Muscle layer of colon (tissue), 2 donors: ENCODE measurements around the gene MSI2.

ENCODE experiments used
- H3K27ac ChIP-seq: one replicate; pipeline ENCODE4 v1.7.0; 2013; ENCODE audit warnings: low read depth, mild to moderate bottlenecking, low read length, moderate library complexity
- H3K27me3 ChIP-seq, 2 donors: one replicate each; pipeline ENCODE4 v1.7.0; 2013; ENCODE audit warnings: low read length in 2 of 2, mild to moderate bottlenecking in 2 of 2; ENCODE audit not compliant: insufficient read depth in 2 of 2, control insufficient read depth in 1 of 2
- H3K36me3 ChIP-seq: one replicate; pipeline ENCODE4 v1.7.0; 2013; ENCODE audit warnings: mild to moderate bottlenecking, low read length; ENCODE audit not compliant: insufficient read depth
- H3K4me1 ChIP-seq: one replicate; pipeline ENCODE4 v1.7.0; 2013; ENCODE audit warnings: mild to moderate bottlenecking, low read length; ENCODE audit not compliant: insufficient read depth
- H3K4me3 ChIP-seq, 2 donors: one replicate each; pipeline ENCODE4 v1.7.0; 2013; ENCODE audit warnings: low read length in 2 of 2, low read depth in 1 of 2, mild to moderate bottlenecking in 1 of 2, moderate library complexity in 1 of 2
- H3K9ac ChIP-seq: one replicate; pipeline ENCODE4 v1.7.0; 2013; ENCODE audit warnings: low read length
- H3K9me3 ChIP-seq: one replicate; pipeline ENCODE4 v1.7.0; 2013; ENCODE audit warnings: mild to moderate bottlenecking, low read length
- donor health status: abdominal sarcoma.
- donor health status: Adenocarcinoma of cecum.

MSI2 gene

GRCh38 chr17:57572600-57572999 lies 316.3 kb downstream of the MSI2 start:
- H3K9ac ChIP-seq = no peak overlapping the region
- no peak overlapping the region for H3K27ac ChIP-seq

GRCh38 chr17:57574040-57574513 lies 317.8 kb downstream of the MSI2 start:
- Histone ChIP-seq H3K27ac (no peak overlapping the region), H3K4me3 (no peak overlapping the region), H3K4me1 (peaks cover 12% of the 10 kb centered on the region), H3K27me3 (no peaks in the 10 kb centered on the region), H3K36me3 (no peaks in the 10 kb centered on the region), H3K9me3 (no peaks in the 10 kb centered on the region), H3K9ac (no peak overlapping the region)

More at GRCh38 chr17:57572600-57572999, 316.3 kb downstream of the MSI2 start:
- H3K4me3 ChIP-seq = no peak overlapping the region
- peaks cover 12% of the 10 kb centered on the region for H3K4me1 ChIP-seq
- H3K27me3 ChIP-seq = no peaks in the 10 kb centered on the region
- H3K9me3 ChIP-seq = no peaks in the 10 kb centered on the region
- no peaks in the 10 kb centered on the region for H3K36me3 ChIP-seq

- H3K27ac ChIP-seq = no peak overlapping the region
- H3K9me3 ChIP-seq = no peaks in the 10 kb centered on the region
- H3K36me3 ChIP-seq = no peaks in the 10 kb centered on the region
- H3K4me3 ChIP-seq = no peak overlapping the region
- H3K4me1 ChIP-seq = no peaks in the 10 kb centered on the region
- H3K27me3 ChIP-seq = no peaks in the 10 kb centered on the region
- no peak overlapping the region for H3K9ac ChIP-seq
These were observed 320.4 kb downstream of the MSI2 start for GRCh38 chr17:57576744-57577143.

- no peaks in the 10 kb centered on the region for H3K36me3 ChIP-seq
- no peak overlapping the region for H3K27ac ChIP-seq
- H3K27me3 ChIP-seq = no peaks in the 10 kb centered on the region
- no peak overlapping the region for H3K4me3 ChIP-seq
- no peaks in the 10 kb centered on the region for H3K9me3 ChIP-seq
- no peaks in the 10 kb centered on the region for H3K4me1 ChIP-seq
- H3K9ac ChIP-seq = no peak overlapping the region
These were observed 321.7 kb downstream of the MSI2 start for GRCh38 chr17:57577751-57578607.

- no peaks in the 10 kb centered on the region for H3K36me3 ChIP-seq
- H3K27me3 ChIP-seq = no peaks in the 10 kb centered on the region
- H3K4me3 ChIP-seq = no peak overlapping the region
- no peaks in the 10 kb centered on the region for H3K9me3 ChIP-seq
- H3K4me1 ChIP-seq = no peaks in the 10 kb centered on the region
- H3K27ac ChIP-seq = no peak overlapping the region
- no peak overlapping the region for H3K9ac ChIP-seq
These were observed 322.4 kb downstream of the MSI2 start for GRCh38 chr17:57578608-57579225.

- Histone ChIP-seq H3K4me1 (no peaks in the 10 kb centered on the region), H3K27ac (no peak overlapping the region), H3K9ac (no peak overlapping the region), H3K36me3 (no peaks in the 10 kb centered on the region), H3K27me3 (no peaks in the 10 kb centered on the region), H3K9me3 (no peaks in the 10 kb centered on the region), H3K4me3 (no peak overlapping the region)
These were observed 322.9 kb downstream of the MSI2 start for GRCh38 chr17:57579245-57579644.

- H3K27me3 ChIP-seq = no peaks in the 10 kb centered on the region
- H3K4me1 ChIP-seq = no peaks in the 10 kb centered on the region
- H3K36me3 ChIP-seq = no peaks in the 10 kb centered on the region
- no peak overlapping the region for H3K9ac ChIP-seq
- no peak overlapping the region for H3K4me3 ChIP-seq
- H3K9me3 ChIP-seq = no peaks in the 10 kb centered on the region
- no peak overlapping the region for H3K27ac ChIP-seq
These were observed 323.9 kb downstream of the MSI2 start for GRCh38 chr17:57580055-57580739.

- H3K27me3 ChIP-seq = no peaks in the 10 kb centered on the region
- no peaks in the 10 kb centered on the region for H3K36me3 ChIP-seq
- no peak overlapping the region for H3K27ac ChIP-seq
- H3K4me3 ChIP-seq = no peak overlapping the region
- H3K9ac ChIP-seq = no peak overlapping the region
- H3K4me1 ChIP-seq = no peaks in the 10 kb centered on the region
- no peaks in the 10 kb centered on the region for H3K9me3 ChIP-seq
These were observed 326.8 kb downstream of the MSI2 start for GRCh38 chr17:57582881-57583756.

GRCh38 chr17:57584050-57584551 lies 327.8 kb downstream of the MSI2 start:
- H3K27ac ChIP-seq = no peak overlapping the region
- no peak overlapping the region for H3K9ac ChIP-seq
- H3K27me3 ChIP-seq = no peaks in the 10 kb centered on the region
- H3K9me3 ChIP-seq = no peaks in the 10 kb centered on the region
- H3K36me3 ChIP-seq = no peaks in the 10 kb centered on the region
- H3K4me3 ChIP-seq = no peak overlapping the region
- no peaks in the 10 kb centered on the region for H3K4me1 ChIP-seq

- Histone ChIP-seq H3K9ac (no peak overlapping the region), H3K27ac (no peak overlapping the region), H3K36me3 (no peaks in the 10 kb centered on the region), H3K27me3 (no peaks in the 10 kb centered on the region), H3K9me3 (no peaks in the 10 kb centered on the region), H3K4me3 (no peak overlapping the region), H3K4me1 (no peaks in the 10 kb centered on the region)
These were observed 329.2 kb downstream of the MSI2 start for GRCh38 chr17:57585341-57586195.
